Liver (tissue), 9 donors: ENCODE data around the gene IFIT5. TPM values are rescaled to one million over a fixed set of nuclear protein-coding genes. Genes with fewer than 3 reads are reported as not detected.

Source experiments
- DNase-seq: peaks from one replicate; pipeline ENCODE4 v3.0.0-alpha.2; 2017; ENCODE audit warnings: low spot score
- H3K27ac ChIP-seq, 2 donors: one replicate each; pipeline ENCODE4 v1.7.0; 2013; ENCODE audit warnings: inconsistent platforms in 2 of 2, low read length in 2 of 2, control low read depth in 1 of 2, low read depth in 1 of 2, mild to moderate bottlenecking in 1 of 2
- H3K27me3 ChIP-seq, 4 donors: one replicate each; pipeline versions ENCODE4 v1.6.1 to v1.7.0; 2013; ENCODE audit warnings: low read length in 3 of 4, inconsistent platforms in 1 of 4, mild to moderate bottlenecking in 1 of 4, moderate library complexity in 1 of 4; ENCODE audit not compliant: control insufficient read depth in 4 of 4, insufficient read depth in 4 of 4
- H3K36me3 ChIP-seq, 4 donors: one replicate each; pipeline versions ENCODE4 v1.6.1 to v1.7.0; 2013; ENCODE audit warnings: low read length in 3 of 4, mild to moderate bottlenecking in 3 of 4, low read depth in 1 of 4, moderate library complexity in 1 of 4; ENCODE audit not compliant: control insufficient read depth in 4 of 4, insufficient read depth in 3 of 4
- H3K4me1 ChIP-seq, 4 donors: one replicate each; pipeline versions ENCODE4 v1.6.1 to v1.7.0; 2013; ENCODE audit warnings: low read length in 3 of 4, mild to moderate bottlenecking in 3 of 4, moderate library complexity in 1 of 4; ENCODE audit not compliant: control insufficient read depth in 4 of 4, insufficient read depth in 4 of 4
- H3K4me3 ChIP-seq, 3 donors: one replicate each; pipeline versions ENCODE4 v1.6.1 to v1.7.0; 2013; ENCODE audit warnings: low read length in 3 of 3, control low read depth in 1 of 3, low read depth in 1 of 3, mild to moderate bottlenecking in 1 of 3
- H3K9ac ChIP-seq, 2 donors: one replicate each; pipeline ENCODE4 v1.7.0; 2013; ENCODE audit warnings: low read length in 2 of 2, mild to moderate bottlenecking in 2 of 2, moderate library complexity in 2 of 2, control low read depth in 1 of 2, low read depth in 1 of 2
- H3K9me3 ChIP-seq, 4 donors: one replicate each; pipeline versions ENCODE4 v1.6.1 to v1.7.0; 2013; ENCODE audit warnings: low read length in 3 of 4; ENCODE audit not compliant: control insufficient read depth in 4 of 4
- ATF3 ChIP-seq: IDR thresholded peaks from 2 replicates; pipeline ENCODE4 v1.6.1; 2016; ENCODE audit warnings: antibody characterized with exemption
- CTCF ChIP-seq: fragments of 150-350 bp; IDR thresholded peaks from 2 replicates; pipeline ENCODE4 v1.5.1; 2017; ENCODE audit warnings: improper control_type of control experiment, low read depth, low read length; ENCODE audit not compliant: missing input control
- EGR1 ChIP-seq, 2 donors: IDR thresholded peaks; 2 replicates each; pipeline ENCODE4 v1.6.1; 2016 to 2018; ENCODE audit warnings: antibody characterized with exemption in 2 of 2, low read depth in 2 of 2
- FOXA1 ChIP-seq: IDR thresholded peaks from 2 replicates; pipeline ENCODE4 v1.6.1; 2016; ENCODE audit warnings: antibody characterized with exemption
- JUND ChIP-seq, 2 donors: IDR thresholded peaks; 2 replicates each; pipeline ENCODE4 v1.6.1; 2016; ENCODE audit warnings: antibody characterized with exemption in 2 of 2
- NR2F2 ChIP-seq: IDR thresholded peaks from 2 replicates; pipeline ENCODE4 v1.6.1; 2016; ENCODE audit warnings: antibody characterized with exemption
- RAD21 ChIP-seq, 2 donors: IDR thresholded peaks; 2 replicates each; pipeline ENCODE4 v1.6.1; 2016; ENCODE audit warnings: antibody characterized with exemption in 2 of 2, mild to moderate bottlenecking in 2 of 2
- RXRA ChIP-seq, 2 donors: IDR thresholded peaks; 2 replicates each; pipeline ENCODE4 v1.6.1; 2017 to 2018; ENCODE audit warnings: antibody characterized with exemption in 2 of 2, mild to moderate bottlenecking in 1 of 2
- SP1 ChIP-seq: IDR thresholded peaks from 2 replicates; pipeline ENCODE4 v1.6.1; 2018; ENCODE audit warnings: antibody characterized with exemption, mild to moderate bottlenecking
- TAF1 ChIP-seq: conservative IDR thresholded peaks from 2 replicates; pipeline ENCODE4 v1.6.1; 2016; ENCODE audit warnings: antibody characterized with exemption, mild to moderate bottlenecking
- YY1 ChIP-seq: IDR thresholded peaks from 2 replicates; pipeline ENCODE4 v1.6.1; 2016; ENCODE audit warnings: antibody characterized with exemption, mild to moderate bottlenecking
- ZBTB33 ChIP-seq: IDR thresholded peaks from 2 replicates; pipeline ENCODE4 v1.6.1; 2016; ENCODE audit warnings: antibody characterized with exemption
- WGBS: extraction: QIAGEN DNeasy Blood & Tissue Kit; methylation state at CpG from one replicate; pipeline ENCODE4 v1.1.7; 2013; 5-methylcytosine and 5-hydroxymethylcytosine counted together
- polyA plus RNA-seq, 2 donors: library from polyadenylated mRNA; stranded (reverse) in 1 of 2; unstranded in 1 of 2; fragments of 200-250 nt in 1 of 2; fragments of >200 nt in 1 of 2; fragmentation: Nextera tagmentation in 1 of 2; extraction: Ambion mirVana in 1 of 2; gene quantifications; one replicate each; pipeline versions ENCODE4 v1.2.1 to v1.2.3, GENCODE V29; 2013 to 2015
- total RNA-seq, 2 donors: library from RNA; depleted of rRNA; stranded (reverse); fragments of >200 nt; gene quantifications; one replicate each; pipeline ENCODE4 v1.2.3, GENCODE V29; 2014
- donor health status: healthy.
- donor health status: healthy.
- donor health status: healthy.
- donor health status: healthy.
- donor health status: healthy.

The IFIT5 gene
- total and polyA plus RNA-seq, 4 donors: 5.0 to 10.7 (median 6.7) TPM

- no peaks in the 10 kb centered on the region for H3K27me3 ChIP-seq
- H3K27ac ChIP-seq: no peak overlapping the region
- WGBS: 75% methylated on average over 2 of the region's 2 CpGs
- no peak overlapping the region for H3K9ac ChIP-seq
- H3K9me3 ChIP-seq: no peaks in the 10 kb centered on the region
- no peak overlapping the region for H3K4me3 ChIP-seq
- no peak for DNase-seq
- no peaks in the 10 kb centered on the region for H3K36me3 ChIP-seq
- H3K4me1 ChIP-seq: no peaks in the 10 kb centered on the region
- no peak for TF ChIP-seq CTCF
- TF ChIP-seq FOXA1: no peak
- no peak for TF ChIP-seq RXRA (IDR thresholded peaks at IDR 0.05)
- no peak for TF ChIP-seq YY1
- TF ChIP-seq ATF3: no peak
Measured at GRCh38 chr10:89450901-89451300, 36.5 kb downstream of the IFIT5 start.

GRCh38 chr10:89452193-89452592 is 37.8 kb downstream of the IFIT5 start:
- H3K4me1 ChIP-seq: no peaks in the 10 kb centered on the region
- no peak overlapping the region for H3K9ac ChIP-seq
- WGBS: 70% methylated on average over 1 of the region's 1 CpG
- no peak for DNase-seq
- no peaks in the 10 kb centered on the region for H3K36me3 ChIP-seq
- TF ChIP-seq CTCF (no peak), SP1 (no peak), RXRA (IDR thresholded peaks at IDR 0.05) (no peak), NR2F2 (no peak), EGR1 (IDR thresholded peaks at IDR 0.05; ENCODE audit: low read depth in 2 of 2) (no peak), FOXA1 (no peak), YY1 (no peak), RAD21 (IDR thresholded peaks at IDR 0.05) (no peak), ZBTB33 (no peak), ATF3 (no peak), JUND (IDR thresholded peaks at IDR 0.05) (no peak), TAF1 (no peak)
- no peaks in the 10 kb centered on the region for H3K27me3 ChIP-seq
- no peaks in the 10 kb centered on the region for H3K9me3 ChIP-seq
- H3K27ac ChIP-seq: no peak overlapping the region
- H3K4me3 ChIP-seq: no peak overlapping the region
